Epithelial cell of esophagus (primary cell): ENCODE data around the gene MRPS14.

Experiments
- DNase-seq: peaks from one replicate; pipeline ENCODE4 v3.0.0; 2010; ENCODE audit warnings: low read depth
- H3K4me3 ChIP-seq: 2 replicates; pipeline ENCODE4 v1.5.1; 2011; ENCODE audit warnings: mild to moderate bottlenecking, low read length, control low read depth
- TF ChIP-seq, protein P1 (sequence below): IDR thresholded peaks from 2 replicates; pipeline ENCODE4 v1.5.1; 2011; ENCODE audit warnings: low read depth, mild to moderate bottlenecking, low read length, control low read depth, inconsistent platforms; ENCODE audit not compliant: insufficient read depth; ENCODE audit errors: missing control alignments

Gene MRPS14

DNA sequence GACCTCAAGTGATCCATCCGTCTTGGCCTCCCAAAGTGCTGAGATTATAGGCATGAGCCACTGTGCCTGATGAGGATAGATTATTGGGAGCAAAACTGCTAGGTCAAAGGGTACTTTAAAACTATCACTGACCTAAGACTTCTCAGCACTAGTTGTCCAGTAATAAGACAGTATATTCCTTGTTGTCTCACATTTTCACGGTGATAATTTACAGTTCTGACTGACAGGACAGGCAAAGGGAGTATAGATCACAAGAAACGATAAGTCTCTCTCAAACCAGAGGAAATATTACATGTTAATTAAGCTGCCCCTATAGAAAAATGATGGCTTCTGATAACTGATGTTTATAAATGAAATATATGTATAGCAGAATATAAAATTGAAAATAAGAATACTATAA lies 3.7 kb downstream of the MRPS14 start:
- no peak overlapping the region for H3K4me3 ChIP-seq
- no peak for DNase-seq
- TF ChIP-seq, protein P1, sequence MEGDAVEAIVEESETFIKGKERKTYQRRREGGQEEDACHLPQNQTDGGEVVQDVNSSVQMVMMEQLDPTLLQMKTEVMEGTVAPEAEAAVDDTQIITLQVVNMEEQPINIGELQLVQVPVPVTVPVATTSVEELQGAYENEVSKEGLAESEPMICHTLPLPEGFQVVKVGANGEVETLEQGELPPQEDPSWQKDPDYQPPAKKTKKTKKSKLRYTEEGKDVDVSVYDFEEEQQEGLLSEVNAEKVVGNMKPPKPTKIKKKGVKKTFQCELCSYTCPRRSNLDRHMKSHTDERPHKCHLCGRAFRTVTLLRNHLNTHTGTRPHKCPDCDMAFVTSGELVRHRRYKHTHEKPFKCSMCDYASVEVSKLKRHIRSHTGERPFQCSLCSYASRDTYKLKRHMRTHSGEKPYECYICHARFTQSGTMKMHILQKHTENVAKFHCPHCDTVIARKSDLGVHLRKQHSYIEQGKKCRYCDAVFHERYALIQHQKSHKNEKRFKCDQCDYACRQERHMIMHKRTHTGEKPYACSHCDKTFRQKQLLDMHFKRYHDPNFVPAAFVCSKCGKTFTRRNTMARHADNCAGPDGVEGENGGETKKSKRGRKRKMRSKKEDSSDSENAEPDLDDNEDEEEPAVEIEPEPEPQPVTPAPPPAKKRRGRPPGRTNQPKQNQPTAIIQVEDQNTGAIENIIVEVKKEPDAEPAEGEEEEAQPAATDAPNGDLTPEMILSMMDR, result no peak

DNA sequence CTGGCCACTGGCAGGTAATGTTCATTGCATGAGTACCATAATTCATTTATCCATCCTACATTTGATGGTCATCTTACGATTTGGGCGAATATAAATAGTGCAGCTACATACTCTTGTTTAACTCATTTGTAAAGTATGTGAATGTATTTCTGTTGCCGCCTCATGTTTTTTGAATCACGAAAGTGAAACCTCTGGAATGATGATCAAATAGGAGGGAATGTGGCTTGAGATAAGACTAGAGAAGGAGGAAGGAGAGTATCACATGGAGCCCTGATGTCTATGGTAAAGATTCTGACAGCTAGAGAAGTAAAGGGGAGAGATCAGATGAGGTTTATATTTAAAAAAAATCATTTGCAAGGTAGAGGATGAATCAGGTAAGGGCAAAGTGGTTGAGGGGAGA lies 8.0 kb downstream of the MRPS14 start:
- TF ChIP-seq, protein P1, result no peak
- H3K4me3 ChIP-seq, result no peak overlapping the region
- no peak for DNase-seq

DNA sequence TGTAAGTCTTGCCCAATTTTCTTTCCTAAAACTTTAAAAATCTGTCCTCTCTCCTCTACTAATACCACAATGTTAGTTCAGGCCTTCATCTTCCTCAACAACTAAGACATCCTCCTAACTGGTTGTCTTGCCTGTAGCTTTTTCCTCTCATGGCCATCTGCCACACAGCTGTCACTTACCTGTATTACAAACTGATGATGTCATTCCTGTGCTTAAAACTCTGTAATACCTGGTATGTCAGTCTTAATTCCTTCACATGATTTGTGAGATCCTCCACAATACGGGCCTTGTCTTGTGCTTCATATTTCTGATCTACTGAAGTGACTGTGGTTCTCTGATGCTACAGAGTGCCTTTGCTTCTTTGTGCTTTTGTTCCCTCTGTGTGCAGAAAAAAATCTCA lies 9.8 kb downstream of the MRPS14 start:
- no peak overlapping the region for H3K4me3 ChIP-seq
- TF ChIP-seq, protein P1, result no peak
- no peak for DNase-seq

DNA sequence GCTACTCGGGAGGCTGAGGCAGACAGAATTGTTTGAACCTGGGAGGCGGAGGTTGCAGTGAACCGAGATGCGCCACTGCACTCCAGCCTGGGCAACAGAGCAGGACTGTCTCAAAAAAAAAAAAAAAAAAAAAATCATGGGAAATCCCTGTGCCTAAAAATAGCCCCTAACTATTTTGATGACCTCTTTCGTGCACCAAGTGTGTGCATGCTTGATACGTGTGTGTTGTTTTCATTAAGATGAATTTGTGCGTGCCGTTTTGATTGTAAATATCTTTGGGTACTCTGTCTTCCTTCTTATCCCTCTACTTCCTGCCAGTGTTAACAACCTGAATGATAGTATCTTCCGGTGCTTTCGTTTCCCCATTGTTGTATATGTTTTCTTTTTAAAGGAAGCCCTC lies 13.7 kb downstream of the MRPS14 start:
- no peak overlapping the region for H3K4me3 ChIP-seq
- DNase-seq, result no peak
- TF ChIP-seq, protein P1, result no peak

DNA sequence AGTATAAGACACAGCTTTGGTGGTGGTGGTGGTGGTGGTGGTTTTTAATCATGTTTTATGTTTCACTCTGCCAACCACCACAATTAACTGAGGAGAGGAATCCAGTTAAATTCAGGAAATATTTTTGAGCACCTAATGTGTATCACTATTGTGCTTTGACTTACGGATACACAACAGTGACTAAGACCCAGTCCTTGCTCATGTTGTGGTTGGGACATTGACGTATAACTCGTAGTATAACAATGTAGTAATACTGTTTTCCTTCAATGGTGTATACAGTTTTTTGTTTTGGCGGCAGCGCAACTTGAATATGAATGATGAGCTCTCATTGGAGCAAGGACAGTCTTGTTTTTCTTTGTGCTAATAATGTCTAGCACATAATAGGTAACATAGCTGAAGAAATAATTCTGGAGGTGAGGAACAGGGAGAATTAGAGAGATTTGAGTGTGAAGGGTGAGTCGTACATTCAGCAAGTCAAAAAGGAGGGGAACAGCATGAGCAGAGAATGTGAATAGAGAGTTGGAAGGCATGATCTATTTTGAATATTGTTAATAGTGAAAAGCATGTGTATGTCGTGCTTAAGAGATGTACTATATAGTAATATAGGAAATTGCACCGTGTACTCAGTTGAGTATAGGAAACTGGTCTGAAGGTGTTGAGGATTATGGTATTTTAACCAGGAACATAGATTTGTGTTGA lies 18.0 kb downstream of the MRPS14 start:
- DNase-seq, result peak; percentile 21
- TF ChIP-seq, protein P1, result no peak
- H3K4me3 ChIP-seq, result no peak overlapping the region

DNA sequence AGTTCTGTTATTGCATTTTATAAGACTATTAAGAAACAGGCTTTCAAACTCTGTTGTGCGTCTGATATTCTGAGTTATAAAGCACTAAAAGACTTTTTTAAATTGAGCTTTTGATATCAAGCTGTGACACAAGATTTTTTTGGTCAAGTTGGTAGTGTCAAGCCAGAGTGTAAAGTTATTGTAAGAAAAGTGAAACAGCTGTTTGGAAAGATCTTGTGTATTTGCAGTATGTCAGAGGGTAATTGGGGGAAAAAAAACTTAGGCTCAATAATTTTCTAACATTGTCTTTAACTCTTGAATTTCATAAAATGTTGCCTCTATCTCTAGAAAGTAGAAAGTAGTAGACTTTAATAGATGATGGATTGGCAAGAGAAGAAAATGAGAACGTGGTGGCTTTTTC lies 19.7 kb downstream of the MRPS14 start:
- TF ChIP-seq, protein P1, result no peak
- no peak for DNase-seq
- no peak overlapping the region for H3K4me3 ChIP-seq

DNA sequence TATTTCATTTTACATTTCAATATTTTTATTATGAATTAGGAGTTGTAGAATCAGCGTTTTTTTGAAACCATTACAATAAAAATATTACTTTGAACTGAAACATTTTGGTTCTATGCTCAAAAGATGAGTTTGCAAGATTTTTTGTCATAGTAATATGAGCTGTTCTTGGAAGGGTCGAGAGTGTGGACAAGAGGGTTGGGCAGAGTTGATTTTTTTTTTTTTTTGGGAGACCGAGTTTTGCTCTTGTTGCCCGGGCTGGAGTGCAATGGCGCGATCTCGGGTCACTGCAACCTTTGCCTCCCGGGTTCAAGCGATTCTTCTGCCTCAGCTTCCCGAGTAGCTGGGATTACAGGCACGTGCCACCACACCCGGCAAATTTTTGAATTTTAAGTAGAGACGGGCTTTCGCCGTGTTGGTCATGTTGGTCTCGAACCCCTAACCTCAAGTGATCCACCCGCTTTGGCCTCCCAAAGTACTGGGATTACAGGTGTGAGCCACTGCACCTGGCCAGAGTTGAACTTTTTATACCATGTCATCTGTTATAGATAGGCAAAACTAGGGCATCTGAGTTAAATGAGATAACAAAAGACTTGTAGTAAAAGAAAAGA lies 20.2 kb downstream of the MRPS14 start:
- H3K4me3 ChIP-seq, result no peak overlapping the region
- TF ChIP-seq, protein P1, result no peak

More for the DNA sequence above, 20.2 kb downstream of the MRPS14 start:
- DNase-seq, result no peak
